Kidney (tissue), 14 donors: ENCODE measurements around the gene ALDH3A1. TPM values are rescaled to one million over a fixed set of nuclear protein-coding genes. Genes with fewer than 3 reads are reported as not detected.

ENCODE experiments used
- DNase-seq, 5 donors: peaks; one replicate each; pipeline ENCODE4 v3.0.0-alpha.2; 2013 to 2020
- FAIRE-seq: peaks from 2 replicates; lab custom pipeline; 2012; peaks lifted over from hg19 to GRCh38; lab: Jason Lieb, UNC
- H3K27ac ChIP-seq, 2 donors: one replicate each; pipeline ENCODE4 v1.7.0; 2013; ENCODE audit warnings: low read depth in 2 of 2, low read length in 2 of 2, inconsistent platforms in 1 of 2
- H3K27me3 ChIP-seq: one replicate; pipeline ENCODE4 v1.7.1; 2013; ENCODE audit warnings: low read length, inconsistent platforms; ENCODE audit not compliant: control insufficient read depth, insufficient read depth
- H3K36me3 ChIP-seq, 3 donors: one replicate each; pipeline versions ENCODE4 v1.7.0 to v1.7.1; 2013; ENCODE audit warnings: low read length in 3 of 3, control low read depth in 1 of 3, inconsistent platforms in 1 of 3; ENCODE audit not compliant: insufficient read depth in 3 of 3, control insufficient read depth in 2 of 3
- H3K4me1 ChIP-seq, 3 donors: one replicate each; pipeline versions ENCODE4 v1.7.0 to v1.7.1; 2013; ENCODE audit warnings: low read length in 3 of 3, inconsistent platforms in 1 of 3, low read depth in 1 of 3; ENCODE audit not compliant: control insufficient read depth in 2 of 3, insufficient read depth in 2 of 3
- H3K4me3 ChIP-seq, 3 donors: one replicate each; pipeline versions ENCODE4 v1.7.0 to v1.8.1; 2013; ENCODE audit warnings: low read length in 3 of 3, control low read depth in 1 of 3, inconsistent platforms in 1 of 3
- H3K9ac ChIP-seq, 3 donors: one replicate each; pipeline versions ENCODE4 v1.7.0 to v1.7.1; 2013; ENCODE audit warnings: low read length in 3 of 3, control low read depth in 1 of 3, inconsistent platforms in 1 of 3
- H3K9me3 ChIP-seq, 3 donors: one replicate each; pipeline versions ENCODE4 v1.7.0 to v1.7.1; 2013; ENCODE audit warnings: low read length in 3 of 3, control low read depth in 1 of 3, inconsistent platforms in 1 of 3; ENCODE audit not compliant: control insufficient read depth in 2 of 3, insufficient read depth in 1 of 3
- intact Hi-C: fragments of 100-400 bp; cut with DNase I; formaldehyde crosslinking; loops from one replicate; pipeline ENCODE4 v1.11.1; 2022
- polyA plus RNA-seq: library from polyadenylated mRNA; stranded (reverse); fragments of 350-450 nt; fragmentation: Illumina TruSeq; extraction: RNeasy Lipid Tissue Mini Kit (QIAGEN cat#74804); gene quantifications from one replicate; pipeline ENCODE4 v1.2.3, GENCODE V29; 2014; ENCODE audit warnings: low read depth, low replicate concordance; ENCODE audit not compliant: insufficient read depth
- total RNA-seq: library from RNA; stranded (reverse); fragmentation: NEBNext Ultra II Directional; extraction: Animal tissue kit (Norgen Biotek cat#: 25700); gene quantifications from one replicate; pipeline ENCODE4 v1.2.1, GENCODE V29; 2021
- TF ChIP-seq, protein P1 (sequence below): IDR thresholded peaks from 3 replicates; pipeline ENCODE4 v1.5.1; 2012; ENCODE audit warnings: mild to moderate bottlenecking, moderate library complexity, borderline replicate concordance; ENCODE audit not compliant: insufficient read depth; ENCODE audit errors: extremely low read depth
- donor health status: control.
- donor health status: control.
- donor health status: control.
- donor health status: control.
- donor health status: control.
- donor health status: DM: yes; HTN: yes; CAD: no.
- donor health status: Normal renal cell carcinoma (clear cell type).

The ALDH3A1 gene
- total and polyA plus RNA-seq, 2 donors from 2014 or later, result 0.75 to 1.4 TPM

DNA sequence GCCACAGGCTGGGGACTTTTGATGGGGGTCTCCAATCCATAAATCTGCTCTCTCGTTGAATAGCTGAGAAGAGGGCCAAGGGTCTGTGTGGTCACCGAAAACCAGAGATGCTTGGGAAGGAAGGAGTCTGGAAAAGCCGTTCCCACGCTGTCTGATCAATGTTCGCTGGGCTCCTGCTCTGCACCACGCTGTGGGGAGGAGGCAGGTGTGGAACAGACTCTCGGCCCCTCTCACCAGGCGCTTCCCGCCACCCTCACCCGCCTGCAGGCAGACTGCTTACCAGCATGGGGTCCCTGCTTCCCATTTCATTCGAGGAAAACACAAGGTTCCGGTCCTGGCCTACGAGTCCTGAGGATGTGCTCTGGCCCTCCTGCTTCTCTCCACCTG, 702 bp upstream of the ALDH3A1 start:
- H3K9ac ChIP-seq, result no peak overlapping the region
- no peak overlapping the region for H3K27ac ChIP-seq
- FAIRE-seq (no peak), DNase-seq (no peak)
- H3K4me3 ChIP-seq, result no peak overlapping the region
- intact Hi-C loops, result no loop called here
- no peaks in the 10 kb centered on the region for H3K27me3 ChIP-seq
- H3K9me3 ChIP-seq, result no peaks in the 10 kb centered on the region
- TF ChIP-seq, protein P1, sequence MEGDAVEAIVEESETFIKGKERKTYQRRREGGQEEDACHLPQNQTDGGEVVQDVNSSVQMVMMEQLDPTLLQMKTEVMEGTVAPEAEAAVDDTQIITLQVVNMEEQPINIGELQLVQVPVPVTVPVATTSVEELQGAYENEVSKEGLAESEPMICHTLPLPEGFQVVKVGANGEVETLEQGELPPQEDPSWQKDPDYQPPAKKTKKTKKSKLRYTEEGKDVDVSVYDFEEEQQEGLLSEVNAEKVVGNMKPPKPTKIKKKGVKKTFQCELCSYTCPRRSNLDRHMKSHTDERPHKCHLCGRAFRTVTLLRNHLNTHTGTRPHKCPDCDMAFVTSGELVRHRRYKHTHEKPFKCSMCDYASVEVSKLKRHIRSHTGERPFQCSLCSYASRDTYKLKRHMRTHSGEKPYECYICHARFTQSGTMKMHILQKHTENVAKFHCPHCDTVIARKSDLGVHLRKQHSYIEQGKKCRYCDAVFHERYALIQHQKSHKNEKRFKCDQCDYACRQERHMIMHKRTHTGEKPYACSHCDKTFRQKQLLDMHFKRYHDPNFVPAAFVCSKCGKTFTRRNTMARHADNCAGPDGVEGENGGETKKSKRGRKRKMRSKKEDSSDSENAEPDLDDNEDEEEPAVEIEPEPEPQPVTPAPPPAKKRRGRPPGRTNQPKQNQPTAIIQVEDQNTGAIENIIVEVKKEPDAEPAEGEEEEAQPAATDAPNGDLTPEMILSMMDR, result no peak
- H3K36me3 ChIP-seq, result no peaks in the 10 kb centered on the region
- peaks cover 0 to 15% (median 14%) of the 10 kb centered on the region in 3 donors for H3K4me1 ChIP-seq

DNA sequence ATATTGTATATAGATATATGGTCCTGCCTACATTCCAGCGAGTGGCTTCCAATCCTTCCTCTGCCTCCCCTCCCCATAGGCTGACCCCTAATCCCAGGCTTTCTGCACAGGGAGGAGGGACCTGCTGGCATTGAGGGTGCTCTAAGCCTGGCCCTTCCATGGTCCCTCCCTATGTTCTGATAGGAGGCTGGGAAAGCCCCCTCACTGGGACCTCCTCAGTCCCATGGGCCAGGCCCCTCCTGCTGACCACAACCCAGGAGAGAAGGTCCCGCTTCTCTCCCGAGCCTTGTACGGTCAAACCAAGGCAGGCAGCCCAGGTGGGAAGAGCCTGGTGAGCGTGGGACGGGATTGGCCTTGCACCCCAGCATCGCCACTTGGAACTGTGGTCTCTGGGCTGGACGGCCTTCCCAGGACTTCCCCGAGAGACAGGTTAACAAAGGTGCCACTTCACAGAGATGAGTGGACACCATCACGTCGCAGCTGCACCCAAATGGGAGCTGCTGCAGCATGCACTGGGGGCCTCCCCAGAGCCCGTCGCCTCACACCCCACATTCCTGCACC, 859 bp downstream of the ALDH3A1 start:
- TF ChIP-seq, protein P1, result no peak
- Histone ChIP-seq H3K4me3 (no peak overlapping the region), H3K9ac (no peak overlapping the region), H3K27me3 (no peaks in the 10 kb centered on the region), H3K4me1 (peaks cover 0 to 8% (median 0%) of the 10 kb centered on the region in 3 donors), H3K27ac (no peak overlapping the region), H3K36me3 (no peaks in the 10 kb centered on the region), H3K9me3 (no peaks in the 10 kb centered on the region)
- no peak for DNase-seq
- FAIRE-seq, result no peak
- intact Hi-C loops, result no loop called here

DNA sequence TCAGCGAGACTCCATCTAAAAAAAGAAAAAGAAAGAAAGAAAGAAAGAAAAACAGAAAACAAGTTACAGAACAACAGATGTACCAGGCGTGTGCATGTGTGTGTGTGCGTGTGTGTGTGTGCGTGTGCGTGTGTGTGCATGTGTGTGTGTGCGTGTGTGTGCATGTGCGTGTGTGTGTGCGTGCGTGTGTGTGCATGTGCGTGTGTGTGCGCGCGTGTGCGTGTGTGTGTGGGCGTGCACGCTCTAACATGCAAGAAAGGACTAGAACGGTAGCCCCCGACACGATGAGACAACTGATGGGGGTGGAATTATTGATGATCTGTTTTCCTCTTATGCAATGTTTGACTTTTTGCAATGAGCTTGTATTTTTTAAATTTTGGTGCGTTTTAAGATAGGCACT, 1.6 kb downstream of the ALDH3A1 start:
- intact Hi-C loops, result no loop called here
- Histone ChIP-seq H3K9ac (no peak overlapping the region), H3K4me3 (no peak overlapping the region), H3K27me3 (no peaks in the 10 kb centered on the region), H3K27ac (no peak overlapping the region), H3K9me3 (no peaks in the 10 kb centered on the region), H3K36me3 (no peaks in the 10 kb centered on the region), H3K4me1 (peaks cover 0 to 11% (median 0%) of the 10 kb centered on the region in 3 donors)
- FAIRE-seq (no peak), DNase-seq (no peak)
- TF ChIP-seq, protein P1, result no peak
